ENCODE measurements around the gene GRID1.

GRID1 gene

GRCh38 chr10:86072413-86072812 is 294.2 kb downstream of the GRID1 start:
- no peak for TF ChIP-seq CTCF (IDR thresholded peaks at IDR 0.05)
- H3K27ac ChIP-seq, result no peak overlapping the region

DNA sequence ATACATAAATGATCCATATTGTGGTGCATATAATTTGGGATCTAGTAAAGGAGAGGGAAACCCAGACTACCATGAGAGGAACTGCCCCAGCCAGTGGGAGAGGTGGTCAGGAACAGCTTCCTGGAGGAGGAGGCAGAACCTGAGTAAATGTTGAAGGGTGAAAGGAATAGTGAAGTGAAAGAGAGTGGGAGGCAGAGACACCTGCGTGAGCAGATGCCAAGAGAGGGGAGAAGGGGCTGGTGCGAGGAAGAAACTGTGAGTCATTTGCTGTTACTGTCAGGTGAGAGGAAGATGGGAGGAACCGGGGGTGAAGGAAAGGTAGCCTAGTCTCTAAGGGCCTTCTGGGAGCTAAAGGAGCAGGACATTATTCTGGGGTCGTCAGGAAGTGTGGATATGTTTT is 294.8 kb downstream of the GRID1 start:
- no peak for TF ChIP-seq ZFX (IDR thresholded peaks at IDR 0.05; ENCODE audit: borderline replicate concordance)
- no peak for TF ChIP-seq CTCF (IDR thresholded peaks at IDR 0.05)
- no peak overlapping the region for H3K27ac ChIP-seq

DNA sequence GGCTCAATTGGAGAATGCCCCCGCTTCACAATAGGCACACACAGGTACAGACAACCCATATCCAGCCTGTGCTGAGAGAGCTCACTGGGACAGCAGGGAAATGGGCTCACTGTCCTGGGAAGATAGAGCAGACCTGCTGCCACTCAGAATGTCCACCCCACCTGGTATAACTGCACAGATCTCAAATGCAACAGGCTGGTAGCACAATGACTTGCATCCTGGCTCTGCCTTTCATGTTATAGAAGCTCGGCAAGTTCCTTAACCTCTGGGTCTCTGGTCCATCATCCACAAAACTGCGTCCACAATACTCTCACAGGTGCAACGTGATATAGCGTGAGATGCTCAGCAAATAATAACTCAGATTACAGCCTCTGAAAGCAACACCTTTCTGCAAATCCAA is 295.4 kb downstream of the GRID1 start:
- TF ChIP-seq ZFX (IDR thresholded peaks at IDR 0.05; ENCODE audit: borderline replicate concordance) (no peak), CTCF (IDR thresholded peaks at IDR 0.05) (no peak)
- H3K27ac ChIP-seq, result no peak overlapping the region

GRCh38 chr10:86070278-86070677 is 296.3 kb downstream of the GRID1 start:
- TF ChIP-seq CTCF (IDR thresholded peaks at IDR 0.05), result no peak
- no peak for TF ChIP-seq ZFX (IDR thresholded peaks at IDR 0.05; ENCODE audit: borderline replicate concordance)
- H3K27ac ChIP-seq, result no peak overlapping the region

GRCh38 chr10:86068231-86069054 is 298.2 kb downstream of the GRID1 start:
- TF ChIP-seq ZFX (IDR thresholded peaks at IDR 0.05; ENCODE audit: borderline replicate concordance) (no peak), CTCF (IDR thresholded peaks at IDR 0.05) (no peak)
- H3K27ac ChIP-seq, result no peak overlapping the region

DNA sequence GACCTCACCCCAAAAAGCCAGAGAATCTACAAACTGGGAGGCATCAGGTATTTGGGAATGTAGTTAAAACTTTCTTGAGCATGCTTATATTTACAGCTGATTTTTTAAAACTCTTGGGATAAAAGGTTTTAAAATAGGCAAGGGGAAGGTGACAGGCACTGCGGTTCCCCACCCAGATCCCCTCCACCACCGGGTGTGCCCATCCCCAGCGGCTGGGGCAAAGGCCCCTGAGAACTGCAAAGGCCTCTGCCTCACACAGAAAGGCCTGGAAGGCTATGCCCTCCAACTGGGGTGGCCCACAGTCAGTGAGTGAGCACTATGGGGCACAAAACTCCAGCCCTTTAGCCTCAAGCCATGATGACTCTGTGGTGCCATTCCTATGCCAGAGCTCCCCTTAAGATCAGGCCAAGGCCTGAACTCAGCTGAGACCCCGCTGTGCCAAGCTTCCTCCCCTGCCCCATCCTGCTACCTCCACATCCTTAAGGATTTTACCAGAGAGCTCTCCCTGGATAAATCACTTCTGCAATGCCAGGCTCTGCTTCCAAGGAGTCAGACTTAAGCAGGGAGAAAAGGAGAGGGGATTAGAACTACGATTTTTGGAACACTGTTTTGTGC is 299.1 kb downstream of the GRID1 start:
- TF ChIP-seq CTCF (IDR thresholded peaks at IDR 0.05) (no peak), ZFX (IDR thresholded peaks at IDR 0.05; ENCODE audit: borderline replicate concordance) (no peak)

GRCh38 chr10:86066696-86067095 is 299.9 kb downstream of the GRID1 start:
- H3K27ac ChIP-seq, result no peak overlapping the region
- TF ChIP-seq ZFX (IDR thresholded peaks at IDR 0.05; ENCODE audit: borderline replicate concordance) (no peak), CTCF (IDR thresholded peaks at IDR 0.05) (no peak)

More for the DNA sequence above, 299.1 kb downstream of the GRID1 start:
- no peak overlapping the region for H3K27ac ChIP-seq

All from 22Rv1 (cell line).